GM21576 (cell line): ENCODE data around the gene TMEM233.

Experiments used
- ATAC-seq: cut with Tn5 transposase; IDR thresholded peaks from one replicate; pipeline ENCODE4 v1.9.1; 2021; ENCODE audit warnings: mild to moderate bottlenecking, moderate library complexity; ENCODE audit not compliant: unreplicated experiment

The TMEM233 gene

GRCh38 chr12:119593578-119594398, at the start of gene TMEM233:
TMEM233 (plus strand) TSS chr12:119593774; CDS start chr12:119593849, 75 bp downstream.
- ATAC-seq: no peak

GRCh38 chr12:119544765-119545625, 48.6 kb upstream of the TMEM233 start:
- ATAC-seq: no peak

DNA sequence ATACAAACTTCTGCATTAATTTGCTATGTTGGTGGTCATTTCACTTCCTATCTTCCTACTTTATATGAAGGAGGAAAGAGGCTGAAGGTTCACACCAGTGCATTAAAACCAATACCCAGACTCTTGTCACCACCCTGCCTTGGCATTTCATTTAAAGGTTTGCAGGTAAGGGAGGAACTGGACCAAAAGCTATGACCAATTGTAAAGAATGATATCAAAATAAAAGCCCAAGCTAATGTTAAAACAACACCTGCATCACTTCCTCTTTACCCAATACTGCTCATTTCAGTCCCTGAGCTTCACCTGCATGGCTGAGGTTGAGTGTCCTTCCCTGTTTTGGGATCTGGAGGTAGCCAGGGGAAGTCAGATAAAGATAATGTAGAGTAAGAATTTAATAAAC, 47.2 kb upstream of the TMEM233 start:
- ATAC-seq: no peak

DNA sequence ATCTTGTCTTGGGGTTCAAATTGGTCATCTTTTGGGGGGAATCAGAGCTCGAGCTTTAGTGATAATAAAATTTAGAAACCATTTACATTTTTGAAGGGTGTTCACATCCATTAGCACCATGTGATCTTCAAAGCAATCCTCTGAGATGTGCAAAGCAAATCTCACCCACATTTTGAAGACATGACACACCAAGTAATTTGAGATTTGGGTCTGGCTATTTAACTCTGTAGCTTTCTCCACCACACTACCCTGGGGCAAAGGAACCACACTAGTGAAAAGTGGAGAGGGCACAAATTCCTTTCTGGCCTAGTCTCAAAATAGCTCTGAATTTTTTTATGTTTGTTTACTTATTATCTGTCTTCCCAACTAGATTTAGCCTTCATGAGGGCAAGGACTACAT, 46.6 kb upstream of the TMEM233 start:
- ATAC-seq: no peak

GRCh38 chr12:119556854-119557253, 36.7 kb upstream of the TMEM233 start:
- no peak for ATAC-seq

DNA sequence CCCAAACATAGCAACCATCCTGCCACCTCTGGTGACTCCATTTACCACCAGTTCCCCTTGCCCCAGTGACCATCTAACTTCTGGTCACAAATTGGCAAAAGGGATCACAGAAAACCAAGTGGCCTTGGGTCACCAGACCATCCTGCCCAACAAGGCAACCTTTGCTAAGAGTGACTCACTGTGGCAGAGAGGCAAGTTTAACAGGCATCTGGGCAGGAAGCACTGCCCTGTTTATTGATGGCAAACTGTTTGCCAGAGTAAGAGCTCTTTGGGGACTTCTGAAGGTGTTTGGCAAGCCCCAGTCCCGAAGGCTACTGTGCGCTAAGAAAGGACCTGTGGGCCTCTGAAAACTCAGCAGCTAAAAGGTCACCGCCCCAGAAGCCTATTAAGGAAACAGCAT, 28.2 kb upstream of the TMEM233 start:
- no peak for ATAC-seq

DNA sequence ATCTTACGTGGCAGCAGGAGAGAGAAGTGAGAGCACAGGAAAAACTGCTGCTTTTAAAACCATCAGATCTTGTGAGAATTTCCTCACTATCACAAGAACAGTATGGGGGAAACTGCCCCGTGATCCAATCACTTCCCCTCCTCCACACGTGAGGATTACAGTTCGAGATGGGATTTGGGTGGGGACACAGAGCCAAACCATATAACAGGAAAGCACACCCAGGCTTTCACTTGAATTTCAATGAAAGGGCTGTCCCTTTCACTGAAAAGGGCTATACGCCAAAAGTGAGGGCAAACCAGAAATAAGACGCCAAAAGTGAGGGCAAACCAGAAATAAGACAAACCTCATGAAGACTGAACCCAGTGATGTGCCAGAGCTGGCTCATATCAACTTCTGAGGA, 22.8 kb upstream of the TMEM233 start:
- ATAC-seq: no peak

- ATAC-seq: no peak
These were observed 20.5 kb upstream of the TMEM233 start for GRCh38 chr12:119573086-119573485.

DNA sequence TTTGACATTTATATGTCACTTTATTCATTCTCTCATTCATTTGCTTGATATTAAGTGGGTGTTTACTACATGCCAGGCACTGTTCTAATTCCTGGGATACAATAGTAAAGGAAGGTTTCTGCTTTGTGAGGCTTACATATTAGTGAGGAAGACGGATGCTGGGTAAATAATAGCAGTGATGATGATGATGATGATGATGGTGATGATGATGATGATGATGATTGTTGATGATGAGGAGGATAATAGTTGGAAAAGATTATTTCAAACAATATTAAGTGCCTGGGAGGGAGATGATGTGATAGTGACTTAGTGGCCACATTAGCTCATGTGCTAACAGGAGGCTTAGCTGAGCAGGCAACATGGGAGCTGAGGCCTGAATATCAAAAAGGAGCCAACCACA, 19.3 kb upstream of the TMEM233 start:
- ATAC-seq: no peak

GRCh38 chr12:119576118-119576810, 17.3 kb upstream of the TMEM233 start:
- ATAC-seq: no peak

DNA sequence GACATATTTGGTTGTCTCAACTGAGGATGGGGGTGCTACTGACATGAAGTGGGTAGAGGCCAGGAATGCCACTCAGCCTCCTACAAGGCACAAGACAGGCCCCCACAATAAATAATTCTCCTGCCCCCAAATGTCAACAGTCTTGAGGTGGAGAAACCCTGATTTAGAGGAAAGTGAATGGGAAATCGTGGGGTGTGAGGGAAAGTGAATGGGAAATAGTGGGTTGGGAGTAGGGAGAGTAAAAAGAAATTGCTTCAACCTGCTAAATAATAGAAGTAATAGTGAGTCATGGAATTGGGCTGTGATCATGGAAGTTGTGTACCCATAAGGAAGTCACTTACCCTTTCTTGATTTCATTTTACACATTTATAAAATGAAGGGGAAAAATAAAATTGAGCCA, 16.7 kb upstream of the TMEM233 start:
- no peak for ATAC-seq

GRCh38 chr12:119578112-119578511, 15.5 kb upstream of the TMEM233 start:
- no peak for ATAC-seq

DNA sequence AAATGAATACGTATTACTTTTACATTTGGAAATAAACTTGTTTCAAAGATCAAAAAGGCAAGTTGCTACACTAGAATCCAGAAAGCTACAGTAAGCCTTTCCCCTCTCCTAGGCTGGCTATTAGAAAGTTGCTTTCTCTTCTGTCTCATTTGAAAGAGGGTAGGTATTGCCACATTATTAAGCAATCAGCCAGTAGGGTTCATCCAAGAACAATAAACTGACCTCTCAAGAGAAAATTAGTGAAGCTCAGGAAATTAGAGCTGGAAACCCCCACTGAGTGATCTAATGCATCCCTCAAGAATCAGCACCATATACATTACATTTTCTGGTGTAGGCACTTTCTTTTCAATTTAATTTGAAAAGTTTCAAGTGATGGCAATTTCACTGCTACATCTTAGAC, 4.5 kb upstream of the TMEM233 start:
- ATAC-seq: no peak

DNA sequence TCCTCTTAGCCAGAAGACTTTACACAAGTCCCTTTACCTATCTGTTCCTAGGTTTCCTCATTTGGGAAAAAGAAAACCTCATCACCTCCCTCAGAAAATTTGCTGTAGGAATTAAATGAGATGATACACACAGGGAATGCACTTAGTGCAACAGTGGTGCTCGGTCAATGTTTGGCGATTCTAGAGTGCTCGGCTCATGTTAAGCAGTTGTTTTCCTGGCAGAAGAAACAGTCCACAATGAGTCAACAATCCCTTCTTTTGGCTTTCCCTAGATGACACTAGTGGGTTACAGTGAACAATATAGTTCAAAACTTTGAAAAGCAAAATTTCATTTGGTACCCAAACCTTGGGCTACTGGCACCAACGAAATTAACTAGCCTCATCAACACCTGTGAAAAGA, 3.9 kb upstream of the TMEM233 start:
- no peak for ATAC-seq

- no peak for ATAC-seq
These were observed 1.3 kb upstream of the TMEM233 start for GRCh38 chr12:119592232-119592631.

DNA sequence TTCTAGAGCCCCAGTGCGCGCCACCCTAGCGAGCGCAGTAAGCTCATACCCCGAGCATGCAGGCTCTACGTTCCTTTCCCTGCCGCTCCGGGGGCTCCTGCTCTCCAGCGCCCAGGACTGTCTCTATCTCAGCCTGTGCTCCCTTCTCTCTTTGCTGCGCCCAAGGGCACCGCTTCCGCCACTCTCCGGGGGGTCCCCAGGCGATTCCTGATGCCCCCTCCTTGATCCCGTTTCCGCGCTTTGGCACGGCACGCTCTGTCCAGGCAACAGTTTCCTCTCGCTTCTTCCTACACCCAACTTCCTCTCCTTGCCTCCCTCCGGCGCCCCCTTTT, 791 bp downstream of the TMEM233 start:
- ATAC-seq: no peak

GRCh38 chr12:119594772-119595445, 1.3 kb downstream of the TMEM233 start:
- no peak for ATAC-seq

DNA sequence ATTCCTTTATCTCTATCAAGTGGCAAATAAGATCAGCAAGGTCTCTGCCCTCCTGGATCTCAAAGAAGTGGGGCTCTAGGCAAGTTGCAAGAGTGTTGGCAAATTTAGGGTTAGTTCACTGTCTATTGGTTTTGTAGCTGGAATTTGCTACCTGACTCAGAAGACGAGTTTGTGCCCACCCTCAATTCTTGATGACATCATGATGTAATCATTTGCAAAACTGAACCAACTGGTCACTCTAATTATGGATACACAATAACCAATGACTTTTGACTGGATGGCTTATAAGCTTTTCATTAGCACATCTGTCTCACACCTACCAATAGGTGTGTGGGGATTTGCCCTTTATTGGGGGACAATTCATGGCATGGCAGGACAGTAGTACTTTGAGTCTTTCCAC, 4.6 kb downstream of the TMEM233 start:
- no peak for ATAC-seq

DNA sequence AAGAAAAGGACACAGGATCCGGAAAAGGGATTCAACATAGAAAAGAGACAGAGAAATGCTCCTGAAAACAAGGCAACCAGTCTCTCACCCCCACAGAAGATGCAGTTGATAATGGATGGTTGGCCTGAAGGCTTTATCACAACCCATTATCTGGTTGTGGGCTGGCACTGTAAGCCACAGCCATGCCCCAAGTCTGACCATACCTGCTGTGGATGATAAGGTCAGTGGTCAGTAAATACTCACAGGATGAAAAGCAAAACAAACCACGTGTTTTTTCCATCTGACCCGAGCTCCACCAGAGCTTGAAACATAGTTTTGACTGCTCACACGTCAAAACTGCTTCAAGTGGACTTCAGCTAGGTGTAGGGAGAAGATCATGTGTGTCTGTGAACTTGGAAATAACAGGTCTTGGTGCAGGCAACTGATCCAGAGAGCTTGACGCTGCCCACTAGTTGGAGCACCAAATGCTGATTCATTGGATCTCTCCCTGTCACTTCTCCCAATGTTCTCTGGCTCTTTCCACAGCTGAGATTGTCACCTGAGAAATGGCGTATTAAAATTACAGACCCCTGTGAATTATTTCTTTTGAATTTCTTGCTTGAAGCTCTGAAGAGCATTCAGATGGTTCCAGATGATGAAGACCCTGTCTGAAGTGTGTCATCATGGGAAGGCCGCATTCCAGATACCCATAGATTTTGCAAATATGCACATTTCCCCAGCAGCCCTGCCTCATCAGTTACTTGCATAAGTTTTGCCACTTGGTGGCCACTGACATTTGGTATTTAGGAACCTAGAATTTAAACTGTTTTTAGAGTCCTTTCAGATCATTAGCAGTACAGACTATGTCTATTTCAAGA, 8.5 kb downstream of the TMEM233 start:
- ATAC-seq: no peak

DNA sequence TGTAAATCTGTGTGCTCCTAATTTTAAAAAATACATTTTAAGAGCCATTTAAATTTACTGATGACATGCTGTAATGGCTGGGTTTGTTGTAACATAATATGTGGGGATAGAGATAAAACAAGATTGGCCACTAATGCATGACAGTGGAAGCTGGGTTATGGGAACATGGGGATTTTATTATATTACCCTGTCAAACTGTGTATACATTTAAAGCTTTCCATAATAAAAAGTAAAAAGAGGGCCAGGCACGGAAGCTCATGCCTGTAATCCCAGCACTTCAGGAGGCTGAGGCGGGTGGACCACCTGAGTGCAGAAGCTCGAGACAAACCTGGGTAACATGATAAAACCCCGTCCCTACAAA, 9.1 kb downstream of the TMEM233 start:
- no peak for ATAC-seq
